GM21447 (cell line): Measurements from ENCODE around the gene CCSER2.
"Not testable (repeated sequence)": the region's sequence is repeated elsewhere in the genome, so short reads cannot be mapped to it uniquely, and the experiment has no call there.

ENCODE experiments used
- ATAC-seq: cut with Tn5 transposase; IDR thresholded peaks from one replicate; pipeline ENCODE4 v1.9.1; 2021; ENCODE audit not compliant: unreplicated experiment

CCSER2 gene

DNA sequence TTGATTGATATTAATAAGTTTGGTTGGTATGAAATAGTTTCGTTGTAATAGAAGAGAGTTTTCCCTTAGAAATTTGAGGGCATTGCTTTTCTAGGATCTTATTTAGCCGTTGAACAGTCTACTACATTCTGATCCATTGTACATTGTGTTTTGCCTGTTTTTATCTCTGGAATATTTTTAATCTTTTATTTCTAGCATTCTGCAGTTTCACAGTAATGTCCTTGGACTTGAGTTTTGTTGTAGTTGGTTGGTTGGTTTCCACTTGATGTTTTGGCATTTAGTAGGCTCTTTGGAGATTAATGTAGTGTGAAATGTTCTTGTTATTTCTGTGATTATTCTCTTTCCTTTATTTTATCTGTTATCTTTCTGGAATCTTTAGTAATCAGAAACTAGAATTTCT is 112.4 kb downstream of the CCSER2 start:
- no peak for ATAC-seq

DNA sequence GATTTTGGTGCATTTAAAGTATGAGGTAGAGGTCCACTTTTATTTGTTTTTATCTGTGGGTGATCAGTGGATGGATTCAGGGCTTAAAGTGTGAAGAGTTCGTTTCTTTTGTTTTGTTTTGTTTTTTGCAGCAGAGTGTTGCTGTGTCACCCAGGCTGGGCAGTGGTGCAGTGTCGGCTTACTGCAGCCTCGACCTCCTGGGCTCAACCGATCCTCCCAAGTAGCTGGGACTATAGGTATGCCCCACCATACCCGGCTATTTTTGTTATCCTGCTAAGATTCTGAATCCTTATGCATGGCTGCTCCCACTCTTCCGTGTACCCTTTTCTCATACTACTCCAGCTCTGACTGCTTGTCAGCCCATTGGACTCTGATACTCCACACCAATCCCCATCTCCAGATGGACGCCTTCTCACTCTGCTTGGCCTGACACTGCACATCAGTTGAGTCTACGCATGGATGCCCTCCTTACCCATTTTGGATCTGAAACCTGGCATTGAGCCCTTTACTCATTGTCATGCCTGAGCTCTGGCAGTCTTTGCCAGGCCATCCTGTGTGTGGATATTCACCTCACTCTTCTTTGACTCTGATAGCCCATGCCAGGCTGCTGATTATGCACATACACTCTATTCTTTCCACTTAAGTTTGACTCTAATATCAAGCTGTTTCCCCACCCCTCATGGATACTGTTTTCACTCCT is 119.5 kb downstream of the CCSER2 start:
- no peak for ATAC-seq

DNA sequence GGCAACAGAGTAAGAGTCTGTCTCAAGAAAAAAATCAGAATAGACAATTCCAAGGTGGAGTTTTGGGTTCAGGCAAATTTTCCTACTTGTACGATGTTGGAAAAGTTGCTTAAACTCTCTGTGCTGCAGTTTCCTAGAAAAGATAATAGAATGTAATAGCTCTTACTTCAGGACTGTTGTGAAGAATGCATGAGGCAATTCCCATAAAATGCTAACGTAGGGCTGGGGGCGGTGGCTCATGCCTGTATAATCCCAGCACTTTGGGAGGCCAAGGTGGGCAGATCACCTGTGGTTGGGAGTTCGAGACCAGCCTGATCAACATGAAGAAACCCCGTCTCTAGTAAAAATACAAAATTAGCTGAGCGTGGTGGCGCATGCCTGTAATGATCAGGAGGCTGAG is 121.0 kb downstream of the CCSER2 start:
- not testable (repeated sequence) for ATAC-seq

DNA sequence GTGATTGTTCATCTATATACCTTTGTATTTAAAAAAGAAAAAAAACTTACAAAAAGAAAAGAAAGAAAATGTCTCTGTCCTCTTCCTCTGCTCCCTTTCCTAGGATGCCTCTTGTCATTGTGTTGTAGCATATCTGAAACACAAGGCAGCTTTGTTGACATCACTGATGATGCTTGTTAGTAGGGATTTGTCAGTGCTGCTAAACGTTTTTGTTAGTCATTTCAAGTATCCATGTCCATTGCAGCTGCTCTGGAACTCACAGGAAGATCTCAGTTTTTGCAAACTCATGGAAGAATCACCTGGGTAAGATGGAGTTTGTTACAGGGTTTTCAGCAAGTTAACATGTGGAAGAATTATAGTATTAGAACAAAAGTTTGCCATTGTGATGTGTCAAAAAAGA is 123.6 kb downstream of the CCSER2 start:
- ATAC-seq = no peak

DNA sequence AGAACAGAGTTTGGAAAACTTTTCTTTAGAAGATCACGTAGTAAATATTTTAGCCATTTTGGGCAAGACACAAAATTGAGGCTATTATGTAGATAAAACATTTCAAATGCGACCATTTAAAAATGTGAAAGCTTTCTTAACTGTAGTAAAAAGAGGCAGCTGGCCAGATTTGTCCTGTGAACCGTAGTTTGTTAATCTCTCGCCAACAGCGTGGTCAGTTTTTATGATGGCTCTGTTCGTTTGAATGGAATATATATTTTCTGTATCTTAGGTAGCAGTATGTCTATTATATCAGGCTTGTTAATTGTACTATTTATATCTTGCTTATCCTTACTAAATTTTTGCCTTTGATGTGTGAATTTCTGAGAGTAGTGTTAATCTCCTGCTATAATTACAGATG is 124.9 kb downstream of the CCSER2 start:
- ATAC-seq = no peak

DNA sequence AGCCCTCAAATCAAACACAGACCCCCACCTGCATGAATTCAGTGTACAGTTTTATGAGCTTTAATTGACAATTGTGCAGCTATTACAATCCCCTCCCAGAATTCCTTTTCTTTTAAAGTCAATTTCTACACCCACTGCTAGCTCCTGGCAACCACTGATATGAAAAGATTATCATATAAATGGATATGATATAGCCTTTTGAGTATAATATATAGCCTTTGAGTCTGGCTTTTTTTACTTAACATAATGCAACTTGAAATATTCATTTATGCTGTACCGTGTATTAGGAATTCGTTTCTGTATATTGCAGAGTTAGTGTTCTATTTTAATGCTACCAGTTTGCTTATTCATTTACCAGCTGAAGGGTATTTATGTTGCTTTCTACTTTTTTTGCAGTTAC is 127.7 kb downstream of the CCSER2 start:
- no peak for ATAC-seq

DNA sequence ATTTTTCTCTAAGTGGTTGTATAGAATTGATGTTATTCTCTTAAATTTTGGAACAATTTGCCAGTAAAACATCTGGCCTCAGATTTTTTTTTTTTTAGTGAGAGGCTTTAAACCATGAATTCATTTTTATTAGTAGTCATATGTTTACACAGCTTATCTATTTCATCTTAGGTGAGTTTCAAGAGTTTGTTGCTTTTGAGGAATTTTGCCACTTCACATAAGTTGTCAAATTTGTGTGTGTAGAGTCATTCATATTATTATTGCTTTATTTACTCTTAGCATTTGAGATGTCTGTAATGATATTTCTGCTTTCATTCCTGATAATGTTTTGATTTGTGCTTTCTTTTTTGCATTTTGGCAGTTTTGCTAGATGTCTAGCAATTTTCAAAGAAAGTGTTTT is 132.1 kb downstream of the CCSER2 start:
- ATAC-seq = no peak

DNA sequence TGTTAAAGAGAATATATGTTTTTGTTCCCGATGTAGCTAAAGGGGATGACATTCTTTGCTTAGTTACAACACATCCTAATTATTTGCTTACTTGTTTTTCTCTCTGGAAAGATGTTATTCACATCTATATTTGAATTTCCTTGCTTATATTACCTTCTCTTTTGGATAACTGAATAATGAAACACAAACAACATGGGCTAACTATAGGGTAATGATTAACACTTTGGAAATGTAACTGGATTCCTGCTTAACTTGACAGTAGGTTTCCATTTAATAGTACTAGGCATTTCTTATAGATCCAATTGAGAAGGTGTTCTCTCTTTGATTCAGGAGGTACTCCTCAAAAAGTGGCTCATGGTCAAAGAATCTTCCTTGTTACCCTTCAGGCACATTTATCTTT is 141.1 kb downstream of the CCSER2 start:
- ATAC-seq = no peak

DNA sequence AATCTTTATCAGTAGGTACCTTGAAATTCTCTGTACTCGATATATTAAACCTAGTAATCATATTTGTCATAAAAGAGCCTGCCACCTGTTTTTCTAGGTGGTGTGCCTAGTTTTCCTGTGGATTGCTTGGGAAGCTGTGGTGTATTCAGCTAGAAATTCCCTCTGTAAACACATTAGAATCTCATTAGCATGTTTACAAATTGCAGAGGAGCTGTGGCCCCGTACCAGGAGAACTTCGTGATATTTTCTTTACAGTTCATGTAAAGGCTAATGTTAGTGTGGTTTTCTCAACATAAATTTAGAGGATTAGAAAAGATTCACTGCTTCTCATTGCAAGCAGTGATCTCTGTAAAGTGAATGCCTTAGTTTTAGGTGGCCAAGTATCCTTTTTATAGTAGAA is 144.7 kb downstream of the CCSER2 start:
- no peak for ATAC-seq

DNA sequence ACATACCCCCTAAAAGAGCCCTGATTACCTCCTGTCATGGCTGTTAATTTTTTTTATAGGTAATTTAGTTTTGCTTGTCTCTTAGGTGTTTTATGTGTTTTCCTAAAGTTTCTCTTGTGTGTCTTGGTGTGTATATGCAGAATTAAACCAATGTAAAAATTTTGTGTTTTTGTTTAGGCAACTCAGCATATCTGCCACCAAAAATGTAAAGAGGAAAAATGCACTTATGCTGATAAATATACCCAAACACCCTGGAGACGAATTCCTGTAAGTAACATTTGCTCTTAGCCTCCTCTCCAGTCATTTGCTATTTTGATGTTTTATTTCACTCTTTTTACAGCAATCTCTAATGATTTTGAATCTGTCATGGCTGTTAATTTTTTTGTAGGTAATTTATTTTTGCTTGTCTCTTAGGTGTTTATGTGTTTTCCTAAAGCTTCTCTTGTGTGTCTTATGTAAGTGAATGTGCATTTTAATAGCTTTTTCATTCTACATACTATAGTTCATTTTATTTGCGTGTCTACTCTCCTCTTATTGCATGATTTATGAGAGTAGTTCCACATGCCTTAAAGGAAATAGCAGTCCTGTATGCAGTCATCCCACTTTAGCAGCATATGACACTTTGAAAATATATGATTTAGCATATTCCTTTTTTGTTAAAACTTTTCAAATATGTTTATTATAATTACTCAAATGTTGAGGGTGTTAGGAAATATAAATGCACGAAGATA is 149.2 kb downstream of the CCSER2 start:
- ATAC-seq = no peak

DNA sequence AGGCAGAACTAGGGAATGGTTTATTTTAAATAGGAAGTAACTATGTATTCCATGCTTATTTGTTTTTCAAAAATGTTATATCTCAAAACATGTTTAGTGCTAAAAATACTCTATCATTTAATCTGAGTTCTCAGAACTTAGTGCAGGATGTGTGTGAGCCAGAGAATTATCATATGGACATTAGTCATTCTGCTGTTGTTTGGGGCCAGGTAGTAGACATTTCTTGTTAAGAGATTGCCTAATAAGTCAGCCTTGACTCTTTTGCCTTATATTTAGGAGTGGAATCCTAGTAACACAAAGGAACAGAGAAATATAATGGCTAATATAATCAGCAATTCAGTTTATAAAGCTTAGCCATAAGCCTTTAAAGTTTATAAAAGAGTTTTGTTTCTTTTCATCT is 149.8 kb downstream of the CCSER2 start:
- ATAC-seq = no peak

DNA sequence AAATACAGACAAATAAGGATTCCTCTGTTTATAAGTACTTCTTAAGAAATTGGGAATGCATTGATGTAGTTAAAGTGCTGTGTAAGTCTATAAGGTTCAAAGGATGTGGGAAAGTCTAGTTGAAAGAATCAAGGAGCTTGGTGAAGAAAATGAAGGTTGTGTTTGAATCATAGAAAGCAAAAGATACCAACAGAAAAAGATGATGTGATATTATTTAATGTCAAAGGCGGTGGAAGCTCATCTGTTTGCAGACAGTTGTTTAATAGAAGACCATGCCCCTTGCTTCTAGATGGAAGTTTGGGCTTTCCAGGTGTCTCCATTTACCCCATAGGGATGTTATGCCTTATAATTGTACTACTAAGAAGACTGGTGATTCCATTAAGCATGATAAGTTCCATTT is 150.3 kb downstream of the CCSER2 start:
- no peak for ATAC-seq

DNA sequence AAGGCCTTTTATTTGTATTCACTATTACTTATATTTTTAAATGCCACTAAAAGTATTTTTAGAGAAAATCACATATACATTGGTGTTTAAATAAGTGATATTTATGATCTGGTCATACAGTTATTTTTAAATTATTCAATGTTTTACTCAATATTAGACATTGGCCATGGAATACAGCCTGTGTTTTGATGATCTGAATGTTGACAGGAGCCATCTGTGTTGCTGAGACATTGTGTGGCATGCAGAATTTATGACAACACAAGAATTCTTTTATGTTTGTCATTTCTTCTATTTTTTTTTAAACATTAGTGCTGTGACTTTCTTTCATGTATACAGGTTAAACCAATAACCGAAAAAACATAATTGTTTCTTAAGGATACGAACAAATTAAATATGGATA is 156.2 kb downstream of the CCSER2 start:
- no peak for ATAC-seq

DNA sequence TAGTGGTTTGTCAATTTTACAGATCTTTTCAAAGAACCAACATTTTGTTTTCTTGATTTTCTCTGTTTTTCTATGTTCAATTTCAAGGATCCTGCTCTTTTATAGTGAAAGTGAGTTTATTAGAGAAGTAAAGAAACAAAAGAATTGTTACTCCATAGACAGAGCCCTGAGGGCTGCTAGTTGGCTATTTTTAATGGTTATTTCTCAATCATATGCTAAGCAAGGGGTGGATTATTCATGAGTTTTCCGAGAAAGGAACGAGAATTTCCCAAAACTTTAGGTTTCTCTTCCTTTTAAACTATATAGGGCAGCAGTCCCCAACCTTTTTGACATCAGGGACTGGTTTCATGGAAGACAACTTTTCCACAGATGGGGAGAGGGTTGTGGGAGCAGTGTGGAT is 165.0 kb downstream of the CCSER2 start:
- no peak for ATAC-seq

DNA sequence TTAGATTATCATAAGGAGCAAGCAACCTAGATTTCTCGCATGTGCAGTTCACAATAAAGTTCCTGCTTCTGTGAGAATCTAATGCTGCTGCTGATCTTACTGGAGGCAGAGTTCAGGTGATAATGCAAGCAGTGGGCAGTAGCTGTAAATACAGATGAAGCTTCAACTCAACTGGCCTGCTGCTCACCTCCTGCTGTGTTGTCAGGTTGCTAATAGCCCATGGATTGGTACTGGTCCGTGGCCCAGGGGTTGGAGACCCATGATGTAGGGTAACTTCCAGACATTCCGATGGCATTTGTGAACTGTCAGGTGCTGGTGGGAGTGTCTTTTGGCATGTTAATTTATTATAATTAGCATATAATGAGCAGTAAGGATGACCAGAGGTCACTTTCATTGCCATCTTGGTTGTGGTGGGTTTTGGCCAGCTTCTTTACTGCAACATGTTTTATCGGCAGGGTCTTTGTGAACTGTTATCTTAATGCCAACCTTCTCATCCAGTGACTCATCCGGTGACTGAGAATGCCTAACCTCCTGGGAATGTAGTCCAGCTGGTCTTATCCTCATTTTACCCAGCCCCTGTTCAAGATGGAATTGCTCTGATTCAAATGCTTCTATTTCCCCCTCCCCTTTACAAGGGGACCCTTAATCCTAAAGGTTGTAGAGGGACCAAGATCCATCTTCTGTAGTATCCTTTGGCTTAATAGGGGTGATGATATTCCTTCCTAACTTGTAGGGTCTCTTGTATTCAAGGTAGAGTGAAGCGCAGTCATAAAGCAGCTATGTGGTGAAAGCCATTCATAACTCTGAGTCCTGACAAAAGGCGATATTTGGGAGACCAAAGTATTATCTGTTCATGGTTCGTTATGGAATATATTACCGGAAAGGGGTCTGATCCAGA is 165.8 kb downstream of the CCSER2 start:
- no peak for ATAC-seq

DNA sequence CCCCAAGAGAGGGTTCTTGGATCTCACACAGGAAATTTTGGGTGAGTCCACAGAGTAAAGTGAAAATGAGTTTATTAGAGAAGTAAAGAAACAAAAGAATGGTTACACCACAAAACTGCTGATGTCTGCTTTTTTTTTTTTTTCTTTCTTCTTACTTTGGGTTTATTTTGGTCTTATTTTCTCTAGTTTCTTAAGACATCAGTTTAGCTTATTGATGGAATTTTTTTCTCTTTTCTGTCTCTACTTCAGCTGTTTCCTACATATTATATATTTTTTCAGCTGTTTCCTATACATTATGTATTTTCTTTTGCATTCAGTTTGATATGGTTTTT is 166.4 kb downstream of the CCSER2 start:
- no peak for ATAC-seq

DNA sequence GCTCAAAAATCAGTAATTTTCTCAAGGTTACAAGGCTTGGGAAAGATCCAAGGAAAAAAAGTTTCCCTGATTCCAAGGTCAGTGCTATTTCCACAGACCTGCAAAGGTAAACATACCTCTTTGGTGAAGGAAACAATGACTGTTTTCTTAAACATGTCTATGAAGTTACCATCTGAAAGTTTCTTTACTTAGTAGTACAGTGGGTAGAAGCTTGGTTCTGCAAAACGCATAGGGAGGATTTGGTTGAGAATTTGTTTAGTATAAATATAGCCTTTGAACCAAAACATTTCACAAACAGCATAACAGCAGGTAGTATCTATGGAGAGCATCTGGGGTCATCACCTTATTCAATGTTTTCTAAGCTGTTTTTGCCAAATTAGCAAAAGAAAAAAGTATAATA is 169.6 kb downstream of the CCSER2 start:
- ATAC-seq = no peak

DNA sequence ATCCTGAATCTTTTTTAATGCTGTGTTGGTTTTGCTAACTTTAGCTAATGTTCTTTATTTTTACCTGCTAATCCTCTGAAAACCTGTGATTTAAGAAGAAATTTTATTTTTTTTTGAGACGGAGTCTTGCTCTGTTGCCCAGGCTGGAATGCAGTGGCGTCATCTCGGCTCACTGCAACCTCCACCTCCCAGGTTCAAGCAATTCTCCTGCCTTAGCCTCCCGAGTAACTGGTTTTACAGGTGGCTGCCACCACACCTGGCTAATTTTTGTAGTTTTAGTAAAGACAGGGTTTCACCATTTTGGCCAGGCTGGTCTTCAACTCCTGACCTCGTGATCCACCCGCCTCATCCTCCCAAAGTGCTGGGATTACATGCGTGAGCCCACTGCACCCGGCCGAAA is 170.7 kb downstream of the CCSER2 start:
- not testable (repeated sequence) for ATAC-seq

DNA sequence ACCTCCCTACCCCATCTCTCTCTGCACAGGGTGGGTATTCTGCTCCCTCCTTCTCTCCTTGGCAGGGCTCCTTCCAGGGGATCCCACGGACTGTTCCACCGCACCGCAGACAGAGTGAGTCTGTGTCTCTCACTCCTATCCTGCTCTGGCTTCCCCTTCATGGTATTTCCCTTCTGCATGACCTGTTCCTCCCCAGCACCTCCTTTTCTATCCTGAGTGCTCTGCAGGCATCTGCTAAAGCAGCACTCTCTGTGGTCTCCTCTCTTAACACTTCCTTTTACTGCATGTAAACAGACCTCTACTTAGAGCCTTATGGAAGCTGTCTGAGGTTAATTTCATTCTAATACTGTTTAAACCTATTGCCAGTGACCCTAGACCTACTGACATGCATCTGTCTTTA is 171.5 kb downstream of the CCSER2 start:
- no peak for ATAC-seq

DNA sequence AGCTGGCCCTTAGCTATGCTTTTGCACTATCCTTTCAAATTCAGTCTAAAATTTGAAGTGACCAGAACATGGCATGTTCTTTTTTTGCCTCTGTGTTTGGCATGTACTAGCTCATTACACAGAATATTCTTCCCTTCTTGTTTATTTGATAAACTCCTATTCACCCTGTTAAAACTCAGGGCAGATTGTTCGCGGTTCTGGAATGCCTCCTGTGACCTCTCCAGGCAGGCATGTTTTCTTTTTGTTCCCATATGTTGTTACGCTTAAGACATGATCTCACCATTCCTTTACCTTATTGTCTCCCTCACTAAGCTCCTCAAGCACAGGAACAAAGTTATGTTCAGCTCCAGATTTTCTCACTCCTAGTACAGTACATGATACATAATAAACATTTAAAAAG is 181.7 kb downstream of the CCSER2 start:
- ATAC-seq = no peak

DNA sequence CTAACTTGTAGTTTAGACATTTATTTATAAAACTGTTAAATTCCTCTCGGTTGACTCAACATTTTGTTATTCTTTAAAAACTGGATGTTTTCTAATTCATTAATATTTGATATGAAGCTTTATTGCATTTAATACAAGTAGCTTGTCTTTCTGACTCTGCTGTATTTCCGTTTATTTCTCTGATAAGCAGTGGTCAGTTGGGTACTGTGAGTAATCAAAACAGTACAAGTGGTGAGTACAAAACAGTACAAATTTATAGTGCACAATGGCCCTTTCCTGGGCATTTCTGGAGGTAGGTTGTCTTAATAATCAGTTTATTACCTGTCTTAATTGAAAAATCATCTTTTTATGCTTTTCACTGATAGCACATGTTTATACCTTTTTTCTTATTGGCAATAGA is 182.7 kb downstream of the CCSER2 start:
- no peak for ATAC-seq

DNA sequence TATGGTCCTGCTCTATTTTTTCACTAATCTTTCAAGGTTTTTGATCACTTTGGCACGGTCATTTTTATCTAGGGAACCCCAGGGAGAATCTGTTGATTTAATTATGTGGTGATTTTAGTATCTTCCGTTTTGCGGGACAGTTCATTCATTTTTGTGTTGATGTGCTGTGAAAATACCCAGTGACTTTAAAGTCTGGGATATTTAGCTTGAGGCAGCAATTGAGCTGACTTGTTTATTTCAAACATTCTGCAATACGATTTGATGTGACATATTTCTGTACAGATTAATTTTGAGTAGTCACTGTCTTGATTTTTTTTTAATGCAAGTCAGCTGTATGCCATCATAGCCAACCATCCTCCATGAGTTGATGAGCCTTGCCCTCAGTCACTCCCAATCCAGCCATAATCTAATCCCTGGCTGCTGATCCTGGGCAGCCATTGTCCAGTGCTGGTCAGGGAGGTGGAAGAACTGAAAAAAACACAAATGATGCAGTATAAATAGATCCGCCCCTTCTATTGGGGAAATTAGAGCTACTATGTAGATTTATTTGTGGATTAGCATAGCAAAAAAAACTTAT is 183.4 kb downstream of the CCSER2 start:
- no peak for ATAC-seq
